Hippocampal formation (tissue), 2 donors: ENCODE measurements around the gene OR51V1.
"Not testable (repeated sequence)": the region's sequence is repeated elsewhere in the genome, so short reads cannot be mapped to it uniquely, and the experiment has no call there.

Source experiments
- DNase-seq, 2 donors: peaks; one replicate each; lab custom pipeline; 2025; lab: John Stamatoyannopoulos, UW

The OR51V1 gene, protein sequence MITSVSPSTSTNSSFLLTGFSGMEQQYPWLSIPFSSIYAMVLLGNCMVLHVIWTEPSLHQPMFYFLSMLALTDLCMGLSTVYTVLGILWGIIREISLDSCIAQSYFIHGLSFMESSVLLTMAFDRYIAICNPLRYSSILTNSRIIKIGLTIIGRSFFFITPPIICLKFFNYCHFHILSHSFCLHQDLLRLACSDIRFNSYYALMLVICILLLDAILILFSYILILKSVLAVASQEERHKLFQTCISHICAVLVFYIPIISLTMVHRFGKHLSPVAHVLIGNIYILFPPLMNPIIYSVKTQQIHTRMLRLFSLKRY

DNA sequence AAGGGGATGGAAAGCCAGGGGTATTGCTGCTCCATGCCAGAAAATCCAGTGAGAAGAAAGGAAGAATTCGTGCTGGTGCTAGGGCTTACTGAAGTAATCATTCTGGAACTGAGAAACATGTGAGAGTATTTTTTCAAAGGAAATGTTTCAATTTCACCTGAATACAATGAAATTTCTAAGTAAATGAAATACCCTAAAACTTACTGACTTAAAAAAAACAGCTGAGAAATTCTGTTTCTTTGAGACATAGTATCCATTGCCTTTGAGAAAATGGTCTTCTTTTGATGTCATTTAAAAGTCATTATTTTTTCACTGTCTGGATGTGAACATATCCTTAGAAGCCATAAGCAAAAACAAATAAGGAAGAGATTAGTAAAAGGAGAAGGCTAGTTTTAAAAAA lies at the start of gene OR51V1:
Gene OR51V1, minus strand, starts transcription at position 101 of the 400 bp plus-strand sequence. Its CDS starts 0 bp downstream, at position 101.
- no peak for DNase-seq

GRCh38 chr11:5249807-5250396 lies 49.4 kb upstream of the OR51V1 start, which contains the start of gene HBG1:
TSS of gene HBG1 (minus strand) at chr11:5249857. CDS start at chr11:5249804, 53 bp downstream.
- not testable (repeated sequence) for DNase-seq

DNA sequence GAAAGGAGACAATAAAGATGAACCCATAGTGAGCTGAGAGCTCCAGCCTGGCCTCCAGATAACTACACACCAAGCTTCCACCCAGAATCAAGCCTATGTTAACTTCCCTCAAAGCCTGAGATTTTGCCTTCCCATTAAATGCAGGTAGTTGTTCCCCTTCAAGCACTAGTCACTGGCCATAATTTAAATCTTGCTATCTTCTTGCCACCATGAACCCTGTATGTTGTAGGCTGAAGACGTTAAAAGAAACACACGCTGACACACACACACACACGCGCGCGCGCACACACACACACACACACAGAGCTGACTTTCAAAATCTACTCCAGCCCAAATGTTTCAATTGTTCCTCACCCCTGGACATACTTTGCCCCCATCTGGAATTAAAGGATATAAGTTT lies 48.0 kb upstream of the OR51V1 start:
- not testable (repeated sequence) for DNase-seq

DNA sequence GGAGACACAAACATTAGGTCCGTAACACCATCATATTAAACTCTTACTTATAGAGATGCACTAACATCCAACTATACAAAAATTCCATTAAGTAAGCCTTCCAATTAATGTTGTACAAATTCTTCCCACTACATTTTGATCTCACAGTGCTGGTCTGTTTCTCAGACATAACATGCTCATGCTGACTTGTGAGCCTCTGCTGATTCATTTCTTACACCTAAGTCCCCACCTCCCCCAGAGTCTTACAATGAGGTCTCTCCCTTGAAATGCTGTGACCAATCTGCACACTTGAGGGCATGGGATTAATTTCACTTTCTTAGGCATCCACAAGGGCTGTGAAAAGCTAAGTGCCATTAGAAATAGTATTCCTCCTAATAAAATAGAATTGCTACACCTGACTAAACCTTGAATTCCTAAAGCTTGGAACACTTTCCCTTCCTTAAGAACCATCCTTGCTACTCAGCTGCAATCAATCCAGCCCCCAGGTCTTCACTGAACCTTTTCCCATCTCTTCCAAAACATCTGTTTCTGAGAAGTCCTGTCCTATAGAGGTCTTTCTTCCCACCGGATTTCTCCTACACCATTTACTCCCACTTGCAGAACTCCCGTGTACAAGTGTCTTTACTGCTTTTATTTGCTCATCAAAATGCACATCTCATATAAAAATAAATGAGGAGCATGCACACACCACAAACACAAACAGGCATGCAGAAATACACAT lies 47.1 kb upstream of the OR51V1 start:
- no peak for DNase-seq

DNA sequence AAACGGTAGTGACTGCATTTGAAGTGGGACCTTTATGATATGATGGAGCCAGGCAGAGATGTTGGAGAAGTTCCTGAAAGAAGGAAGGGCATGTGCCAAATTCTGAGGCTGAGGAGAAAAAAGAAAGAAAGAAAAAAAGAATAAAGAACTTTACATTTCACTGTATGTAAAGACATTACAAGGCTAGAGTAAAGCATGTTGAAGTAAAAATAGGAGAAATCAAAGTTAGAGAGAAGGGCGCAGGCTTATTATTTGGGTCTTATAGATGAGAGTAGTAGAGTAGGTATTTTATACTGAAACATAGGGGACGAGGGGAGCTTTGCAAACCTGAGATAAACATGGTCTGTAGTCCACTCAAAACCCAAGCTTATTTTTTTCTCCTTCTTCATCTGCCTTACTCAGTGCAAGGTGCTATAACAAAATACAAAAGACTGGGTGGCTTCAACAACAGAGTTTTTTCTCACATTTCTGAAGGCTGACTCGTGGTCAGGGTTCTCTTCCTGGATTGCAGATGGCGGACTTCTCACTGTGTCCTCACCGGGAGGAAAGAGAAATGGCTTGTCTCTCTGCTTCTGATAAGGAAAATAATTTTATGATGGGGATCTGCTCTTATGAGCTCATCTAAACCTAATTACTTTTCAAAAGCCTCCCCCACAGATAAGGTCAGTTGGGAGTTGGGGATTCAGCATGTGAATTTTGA lies 46.4 kb upstream of the OR51V1 start:
- DNase-seq, result no peak

GRCh38 chr11:5245155-5245554 lies 44.7 kb upstream of the OR51V1 start:
- no peak for DNase-seq

DNA sequence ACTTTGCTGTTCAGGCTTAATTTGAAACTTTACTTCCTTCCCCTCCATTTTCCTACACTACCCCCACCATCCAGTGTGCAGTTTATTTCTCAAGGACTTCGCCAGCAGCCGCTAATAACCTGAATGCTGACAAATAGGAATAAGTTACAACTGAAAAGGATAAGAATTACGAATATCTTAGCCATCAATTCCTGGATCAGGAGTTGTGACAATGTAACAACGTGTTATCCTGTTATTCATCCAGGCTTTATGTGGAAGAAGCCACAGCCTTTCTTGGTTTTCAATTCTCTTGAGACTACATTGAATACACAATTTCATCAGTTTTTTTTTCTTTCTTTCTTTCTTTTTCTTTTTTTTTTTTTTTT lies 43.3 kb upstream of the OR51V1 start:
- no peak for DNase-seq

DNA sequence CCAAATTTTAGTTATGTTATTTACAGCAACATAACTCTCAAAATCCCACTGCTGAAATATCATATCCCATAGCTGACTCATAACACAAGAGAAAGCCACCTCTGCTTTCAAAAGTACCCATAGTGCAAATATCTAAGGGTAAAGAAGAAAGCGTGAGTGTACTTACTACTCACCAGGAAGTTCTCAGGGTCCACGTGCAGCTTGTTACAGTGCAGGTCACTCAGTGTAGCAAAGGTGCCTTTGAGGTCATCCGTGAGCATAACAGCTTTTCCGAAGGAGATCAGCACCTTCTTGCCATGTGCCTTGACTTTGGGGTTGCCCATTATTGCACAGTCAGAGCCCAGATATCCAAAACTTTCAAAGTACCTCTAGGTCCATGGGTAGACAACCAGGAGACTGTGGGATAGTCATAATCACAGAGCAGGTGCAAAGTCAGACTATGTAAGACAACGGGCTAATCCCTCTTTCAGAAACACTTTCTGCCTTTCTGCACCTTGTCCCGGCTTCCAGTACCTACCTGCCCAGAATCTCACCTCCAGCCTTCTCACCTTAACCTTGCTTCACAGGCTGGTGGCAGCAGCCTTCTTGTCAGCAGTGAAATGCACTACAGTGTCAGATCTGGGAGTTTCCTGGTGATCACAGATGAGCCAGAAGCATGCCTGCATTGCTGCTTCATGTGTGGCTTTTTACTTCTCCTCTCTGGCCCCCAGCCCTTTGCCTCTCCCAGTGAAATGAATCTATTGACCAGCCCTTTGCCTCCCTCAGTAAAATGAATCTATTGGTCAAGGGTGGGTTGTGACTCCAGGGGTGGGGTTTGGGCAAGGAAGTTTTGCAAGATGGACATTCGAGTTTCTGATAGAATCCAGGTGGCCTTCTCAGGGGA lies 42.7 kb upstream of the OR51V1 start:
- DNase-seq, result no peak

DNA sequence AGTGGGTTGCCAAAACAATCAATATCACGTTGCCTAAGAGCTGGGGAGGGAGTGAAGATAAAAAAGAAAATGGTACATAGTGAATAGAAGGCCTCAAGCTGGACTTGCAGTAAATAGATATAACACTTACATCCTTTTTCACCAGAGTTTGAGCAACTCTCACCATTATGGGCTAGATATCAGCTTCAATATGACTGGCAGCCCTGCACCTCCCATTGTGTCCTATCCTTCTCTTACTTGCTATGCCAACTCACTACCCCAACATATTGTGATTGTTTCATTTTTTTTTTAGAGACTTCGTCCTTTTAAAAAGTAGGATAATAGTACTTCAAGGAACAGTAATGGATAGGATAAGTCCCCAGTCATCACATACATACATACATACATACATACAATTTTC lies 41.7 kb upstream of the OR51V1 start:
- DNase-seq, result no peak

- no peak for DNase-seq
Measured at GRCh38 chr11:5241458-5241857, 41.0 kb upstream of the OR51V1 start.

GRCh38 chr11:5240458-5240857 lies 40.0 kb upstream of the OR51V1 start:
- DNase-seq, result no peak

DNA sequence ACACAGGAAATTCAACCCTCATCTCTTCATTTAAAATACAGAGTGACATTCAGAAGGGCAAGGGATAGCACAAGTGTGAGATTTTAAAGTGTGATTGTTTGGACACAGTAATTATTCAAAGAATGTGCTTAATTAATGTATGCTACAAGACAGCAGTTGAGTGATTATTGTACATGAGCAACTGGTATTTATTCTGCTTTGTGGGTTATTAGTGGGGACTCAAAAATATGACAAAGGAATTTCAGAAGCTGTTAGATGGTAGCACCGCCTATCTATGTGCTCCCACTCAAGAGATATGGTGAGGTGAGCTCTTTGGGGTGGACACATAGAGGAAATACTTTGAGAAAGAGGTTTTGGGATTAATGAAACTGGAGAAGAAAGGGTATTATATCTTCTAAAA lies 39.6 kb upstream of the OR51V1 start:
- DNase-seq, result no peak

DNA sequence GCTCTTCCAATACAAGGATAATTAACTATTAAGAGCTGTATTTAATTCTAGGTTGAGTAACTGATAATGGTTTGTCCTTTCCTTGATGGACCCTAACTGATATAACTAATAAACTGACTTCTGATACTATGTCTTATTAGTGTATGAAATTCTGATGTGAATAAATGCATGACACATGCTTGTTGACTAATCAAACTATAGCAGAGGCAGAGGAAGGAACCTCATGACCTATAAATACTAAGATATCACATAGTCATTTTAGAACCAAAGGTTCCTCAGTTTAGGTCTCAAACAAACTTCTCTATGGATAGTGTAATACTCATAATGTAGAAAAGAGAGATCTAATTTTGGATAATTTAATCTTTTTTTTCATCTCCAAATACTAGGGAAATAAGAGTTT lies 38.6 kb upstream of the OR51V1 start:
- DNase-seq, result no peak

- no peak for DNase-seq
Measured at GRCh38 chr11:5238486-5238885, 38.0 kb upstream of the OR51V1 start.

DNA sequence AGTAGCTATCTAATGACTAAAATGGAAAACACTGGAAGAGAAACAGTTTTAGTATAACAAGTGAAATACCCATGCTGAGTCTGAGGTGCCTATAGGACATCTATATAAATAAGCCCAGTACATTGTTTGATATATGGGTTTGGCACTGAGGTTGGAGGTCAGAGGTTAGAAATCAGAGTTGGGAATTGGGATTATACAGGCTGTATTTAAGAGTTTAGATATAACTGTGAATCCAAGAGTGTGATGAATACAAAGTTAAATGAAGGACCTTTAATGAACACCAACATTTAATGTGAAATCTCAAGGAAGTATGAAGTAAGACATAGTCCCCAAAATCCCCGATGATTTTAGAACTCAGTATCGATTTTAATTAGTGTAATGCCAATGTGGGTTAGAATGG lies 36.9 kb upstream of the OR51V1 start:
- DNase-seq, result no peak

DNA sequence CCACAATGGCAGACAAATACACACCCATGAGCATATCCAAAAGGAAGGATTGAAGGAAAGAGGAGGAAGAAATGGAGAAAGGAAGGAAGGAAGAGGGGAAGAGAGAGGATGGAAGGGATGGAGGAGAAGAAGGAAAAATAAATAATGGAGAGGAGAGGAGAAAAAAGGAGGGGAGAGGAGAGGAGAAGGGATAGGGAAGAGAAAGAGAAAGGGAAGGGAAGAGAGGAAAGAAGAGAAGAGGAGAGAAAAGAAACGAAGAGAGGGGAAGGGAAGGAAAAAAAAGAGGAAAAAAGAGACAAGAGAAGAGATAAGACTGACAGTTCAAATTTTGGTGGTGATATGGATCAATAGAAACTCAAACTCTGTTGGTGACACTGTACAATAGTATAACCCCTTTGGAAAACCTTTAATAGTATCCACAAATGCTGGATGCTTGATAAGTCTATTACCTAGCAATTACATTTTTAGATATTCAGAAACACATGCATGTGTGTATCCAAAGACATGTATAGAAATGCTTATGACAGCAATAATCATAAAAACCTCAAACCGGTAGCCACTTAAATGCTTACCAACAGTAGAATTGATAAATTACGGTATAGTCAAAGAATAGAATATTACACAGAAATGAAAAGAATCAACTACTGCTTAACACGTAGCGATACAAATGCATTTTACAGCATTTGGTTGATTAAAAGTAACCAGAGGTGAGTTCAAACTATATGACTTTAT lies 35.0 kb upstream of the OR51V1 start:
- DNase-seq, result no peak

- no peak for DNase-seq
Measured at GRCh38 chr11:5234381-5234834, 33.9 kb upstream of the OR51V1 start, which contains the start of gene HBD. TSS of gene HBD (minus strand) at chr11:5234483. CDS start at chr11:5234433, 50 bp downstream.

DNA sequence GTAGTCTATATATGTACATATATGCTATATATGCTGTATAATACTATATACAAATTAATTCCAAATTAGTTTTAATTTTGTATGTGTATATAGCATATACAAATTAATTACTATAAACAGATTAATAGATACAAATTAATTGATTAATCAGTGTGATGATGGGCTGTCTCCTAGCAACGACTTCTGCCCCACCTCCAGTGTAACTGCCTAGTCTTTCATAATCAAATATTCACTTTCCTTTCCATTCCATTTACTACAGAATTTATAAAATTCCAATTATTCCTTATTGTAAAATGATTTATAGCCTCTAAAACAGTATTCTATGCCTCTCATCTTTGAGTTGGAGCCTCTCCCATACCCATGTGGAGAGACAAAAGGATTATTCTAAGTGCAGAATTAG lies 32.8 kb upstream of the OR51V1 start:
- no peak for DNase-seq

GRCh38 chr11:5232821-5233220 lies 32.3 kb upstream of the OR51V1 start:
- no peak for DNase-seq

DNA sequence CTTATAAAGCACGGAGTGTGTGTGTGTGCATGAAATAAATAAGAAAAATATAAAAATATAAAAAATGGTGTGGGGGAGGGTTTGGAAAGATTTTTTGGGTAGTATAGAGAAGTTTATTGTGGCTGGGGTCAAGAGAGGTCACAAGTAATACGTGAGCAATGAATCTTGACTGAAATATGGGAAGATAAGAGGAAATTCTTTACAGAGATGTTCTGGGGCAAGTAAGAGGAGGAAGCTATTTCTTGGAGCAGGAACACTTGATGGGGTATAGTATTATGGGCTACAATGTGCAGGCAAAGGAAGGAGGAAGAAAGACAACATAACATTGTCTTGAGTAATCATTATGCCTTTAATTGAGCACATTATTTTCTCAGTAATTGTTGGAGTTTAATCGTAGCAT lies 31.7 kb upstream of the OR51V1 start:
- DNase-seq, result no peak

DNA sequence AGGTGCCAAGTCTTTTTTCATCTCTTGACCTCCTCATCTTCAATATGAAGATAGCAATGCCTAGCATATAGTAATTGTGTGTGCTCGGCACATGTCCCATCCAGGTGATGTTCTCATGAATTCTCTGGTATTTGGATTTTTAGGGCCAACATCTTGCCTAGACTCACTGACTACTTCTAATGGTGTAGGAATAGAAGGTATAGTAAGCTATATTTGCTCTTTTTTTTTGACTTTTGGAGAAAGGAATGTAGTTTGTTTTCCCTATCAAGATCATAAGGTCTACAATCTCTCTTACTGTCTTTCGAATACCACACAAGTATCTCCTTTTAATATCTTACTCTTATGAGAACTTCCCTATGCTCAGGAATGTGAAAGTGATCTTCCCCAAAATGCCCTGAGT lies 30.6 kb upstream of the OR51V1 start:
- DNase-seq, result no peak
